Liver (tissue), 9 donors: Measurements from ENCODE around the gene ZFAND3. TPM values are rescaled to one million over a fixed set of nuclear protein-coding genes. Genes with fewer than 3 reads are reported as not detected.

Experiments
- DNase-seq: peaks from one replicate; pipeline ENCODE4 v3.0.0-alpha.2; 2017; ENCODE audit warnings: low spot score
- H3K27ac ChIP-seq, 2 donors: one replicate each; pipeline ENCODE4 v1.7.0; 2013; ENCODE audit warnings: inconsistent platforms in 2 of 2, low read length in 2 of 2, control low read depth in 1 of 2, low read depth in 1 of 2, mild to moderate bottlenecking in 1 of 2
- H3K27me3 ChIP-seq, 4 donors: one replicate each; pipeline versions ENCODE4 v1.6.1 to v1.7.0; 2013; ENCODE audit warnings: low read length in 3 of 4, inconsistent platforms in 1 of 4, mild to moderate bottlenecking in 1 of 4, moderate library complexity in 1 of 4; ENCODE audit not compliant: control insufficient read depth in 4 of 4, insufficient read depth in 4 of 4
- H3K36me3 ChIP-seq, 4 donors: one replicate each; pipeline versions ENCODE4 v1.6.1 to v1.7.0; 2013; ENCODE audit warnings: low read length in 3 of 4, mild to moderate bottlenecking in 3 of 4, low read depth in 1 of 4, moderate library complexity in 1 of 4; ENCODE audit not compliant: control insufficient read depth in 4 of 4, insufficient read depth in 3 of 4
- H3K4me1 ChIP-seq, 4 donors: one replicate each; pipeline versions ENCODE4 v1.6.1 to v1.7.0; 2013; ENCODE audit warnings: low read length in 3 of 4, mild to moderate bottlenecking in 3 of 4, moderate library complexity in 1 of 4; ENCODE audit not compliant: control insufficient read depth in 4 of 4, insufficient read depth in 4 of 4
- H3K4me3 ChIP-seq, 3 donors: one replicate each; pipeline versions ENCODE4 v1.6.1 to v1.7.0; 2013; ENCODE audit warnings: low read length in 3 of 3, control low read depth in 1 of 3, low read depth in 1 of 3, mild to moderate bottlenecking in 1 of 3
- H3K9ac ChIP-seq, 2 donors: one replicate each; pipeline ENCODE4 v1.7.0; 2013; ENCODE audit warnings: low read length in 2 of 2, mild to moderate bottlenecking in 2 of 2, moderate library complexity in 2 of 2, control low read depth in 1 of 2, low read depth in 1 of 2
- H3K9me3 ChIP-seq, 4 donors: one replicate each; pipeline versions ENCODE4 v1.6.1 to v1.7.0; 2013; ENCODE audit warnings: low read length in 3 of 4; ENCODE audit not compliant: control insufficient read depth in 4 of 4
- ATF3 ChIP-seq: IDR thresholded peaks from 2 replicates; pipeline ENCODE4 v1.6.1; 2016; ENCODE audit warnings: antibody characterized with exemption
- EGR1 ChIP-seq, 2 donors: IDR thresholded peaks; 2 replicates each; pipeline ENCODE4 v1.6.1; 2016 to 2018; ENCODE audit warnings: antibody characterized with exemption in 2 of 2, low read depth in 2 of 2
- FOXA1 ChIP-seq: IDR thresholded peaks from 2 replicates; pipeline ENCODE4 v1.6.1; 2016; ENCODE audit warnings: antibody characterized with exemption
- GABPA ChIP-seq, 2 donors: IDR thresholded peaks in 1 of 2; conservative IDR thresholded peaks in 1 of 2; 2 replicates each; pipeline ENCODE4 v1.6.1; 2016; ENCODE audit warnings: antibody characterized with exemption in 2 of 2, mild to moderate bottlenecking in 1 of 2, moderate library complexity in 1 of 2
- HNF4A ChIP-seq, 2 donors: conservative IDR thresholded peaks; 2 replicates each; pipeline ENCODE4 v1.6.1; 2016; ENCODE audit warnings: antibody characterized with exemption in 2 of 2, mild to moderate bottlenecking in 2 of 2
- HNF4G ChIP-seq: IDR thresholded peaks from 2 replicates; pipeline ENCODE4 v1.6.1; 2016; ENCODE audit warnings: antibody characterized with exemption
- NR2F2 ChIP-seq: IDR thresholded peaks from 2 replicates; pipeline ENCODE4 v1.6.1; 2016; ENCODE audit warnings: antibody characterized with exemption
- RAD21 ChIP-seq, 2 donors: IDR thresholded peaks; 2 replicates each; pipeline ENCODE4 v1.6.1; 2016; ENCODE audit warnings: antibody characterized with exemption in 2 of 2, mild to moderate bottlenecking in 2 of 2
- REST ChIP-seq: IDR thresholded peaks from 2 replicates; pipeline ENCODE4 v1.6.1; 2016; ENCODE audit warnings: antibody characterized with exemption, mild to moderate bottlenecking
- RXRA ChIP-seq, 2 donors: IDR thresholded peaks; 2 replicates each; pipeline ENCODE4 v1.6.1; 2017 to 2018; ENCODE audit warnings: antibody characterized with exemption in 2 of 2, mild to moderate bottlenecking in 1 of 2
- SP1 ChIP-seq: IDR thresholded peaks from 2 replicates; pipeline ENCODE4 v1.6.1; 2018; ENCODE audit warnings: antibody characterized with exemption, mild to moderate bottlenecking
- TAF1 ChIP-seq: conservative IDR thresholded peaks from 2 replicates; pipeline ENCODE4 v1.6.1; 2016; ENCODE audit warnings: antibody characterized with exemption, mild to moderate bottlenecking
- YY1 ChIP-seq: IDR thresholded peaks from 2 replicates; pipeline ENCODE4 v1.6.1; 2016; ENCODE audit warnings: antibody characterized with exemption, mild to moderate bottlenecking
- ZBTB33 ChIP-seq: IDR thresholded peaks from 2 replicates; pipeline ENCODE4 v1.6.1; 2016; ENCODE audit warnings: antibody characterized with exemption
- WGBS: extraction: QIAGEN DNeasy Blood & Tissue Kit; methylation state at CpG from one replicate; pipeline ENCODE4 v1.1.7; 2013; 5-methylcytosine and 5-hydroxymethylcytosine counted together
- polyA plus RNA-seq, 2 donors: library from polyadenylated mRNA; stranded (reverse) in 1 of 2; unstranded in 1 of 2; fragments of 200-250 nt in 1 of 2; fragments of >200 nt in 1 of 2; fragmentation: Nextera tagmentation in 1 of 2; extraction: Ambion mirVana in 1 of 2; gene quantifications; one replicate each; pipeline versions ENCODE4 v1.2.1 to v1.2.3, GENCODE V29; 2013 to 2015
- total RNA-seq, 2 donors: library from RNA; depleted of rRNA; stranded (reverse); fragments of >200 nt; gene quantifications; one replicate each; pipeline ENCODE4 v1.2.3, GENCODE V29; 2014
- TF ChIP-seq, protein P1 (sequence below): fragments of 150-350 bp; IDR thresholded peaks from 2 replicates; pipeline ENCODE4 v1.5.1; 2017; ENCODE audit warnings: improper control_type of control experiment, low read depth, low read length; ENCODE audit not compliant: missing input control
- TF ChIP-seq, protein P2 (sequence below): IDR thresholded peaks from 2 replicates; pipeline ENCODE4 v1.6.1; 2016; ENCODE audit warnings: antibody characterized with exemption
- donor health status: healthy.
- donor health status: healthy.
- donor health status: healthy.
- donor health status: healthy.
- donor health status: healthy.

ZFAND3 gene
- total and polyA plus RNA-seq, 4 donors: 7.7 to 37.5 (median 23.1) TPM

DNA sequence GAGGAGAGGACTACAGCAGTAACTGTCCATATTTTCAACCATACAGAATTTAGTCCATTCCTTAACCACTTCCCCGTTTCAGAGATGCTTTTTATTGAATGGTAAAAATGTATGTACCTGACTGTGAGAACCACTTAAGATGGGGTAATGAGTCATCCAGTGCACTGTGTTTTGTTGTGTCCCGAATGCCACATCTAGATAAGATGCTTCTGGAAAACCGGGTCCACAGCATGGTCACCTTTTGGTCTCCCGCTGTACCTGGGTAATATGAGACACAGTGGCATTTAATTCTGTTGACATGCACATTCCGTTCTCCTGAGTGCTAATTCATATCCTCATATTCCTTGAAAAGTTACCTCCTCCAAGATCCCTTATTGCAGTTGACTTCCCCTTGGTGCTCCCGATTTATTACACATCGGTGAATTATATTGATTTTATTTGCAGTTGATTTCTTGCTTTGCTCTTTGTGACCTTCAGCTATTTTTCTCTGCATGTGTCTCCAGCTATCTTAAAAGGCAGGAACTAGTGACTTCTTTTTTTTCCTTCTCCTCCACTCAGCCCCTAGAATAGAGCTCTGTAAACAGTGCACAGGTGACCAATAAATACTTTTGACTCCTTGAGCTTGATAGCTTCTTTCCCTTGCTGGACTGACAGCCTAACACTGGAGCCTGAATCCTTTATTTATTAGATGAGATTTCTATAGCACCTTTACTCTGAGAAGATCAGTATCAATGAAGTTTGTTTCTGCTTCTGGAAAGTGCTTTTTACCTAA is 314.6 kb downstream of the ZFAND3 start:
- H3K36me3 ChIP-seq: peaks cover 0 to 5% (median under 1%) of the 10 kb centered on the region in 4 donors
- H3K9me3 ChIP-seq: no peaks in the 10 kb centered on the region
- no peak overlapping the region for H3K9ac ChIP-seq
- no peak overlapping the region for H3K27ac ChIP-seq
- 94% methylated on average over 7 of the region's 7 CpGs for WGBS
- TF ChIP-seq ATF3 (no peak), FOXA1 (no peak), RXRA (IDR thresholded peaks at IDR 0.05) (no peak), EGR1 (IDR thresholded peaks at IDR 0.05; ENCODE audit: low read depth in 2 of 2) (no peak), ZBTB33 (no peak), YY1 (no peak), TAF1 (no peak), RAD21 (IDR thresholded peaks at IDR 0.05) (no peak), REST (no peak), GABPA (IDR thresholded peaks at IDR 0.05 in 1 of 2, conservative IDR thresholded peaks at IDR 0.05 in 1 of 2) (no peak), HNF4G (no peak), SP1 (no peak), NR2F2 (no peak), HNF4A (conservative IDR thresholded peaks at IDR 0.05) (no peak)
- TF ChIP-seq, protein P1, sequence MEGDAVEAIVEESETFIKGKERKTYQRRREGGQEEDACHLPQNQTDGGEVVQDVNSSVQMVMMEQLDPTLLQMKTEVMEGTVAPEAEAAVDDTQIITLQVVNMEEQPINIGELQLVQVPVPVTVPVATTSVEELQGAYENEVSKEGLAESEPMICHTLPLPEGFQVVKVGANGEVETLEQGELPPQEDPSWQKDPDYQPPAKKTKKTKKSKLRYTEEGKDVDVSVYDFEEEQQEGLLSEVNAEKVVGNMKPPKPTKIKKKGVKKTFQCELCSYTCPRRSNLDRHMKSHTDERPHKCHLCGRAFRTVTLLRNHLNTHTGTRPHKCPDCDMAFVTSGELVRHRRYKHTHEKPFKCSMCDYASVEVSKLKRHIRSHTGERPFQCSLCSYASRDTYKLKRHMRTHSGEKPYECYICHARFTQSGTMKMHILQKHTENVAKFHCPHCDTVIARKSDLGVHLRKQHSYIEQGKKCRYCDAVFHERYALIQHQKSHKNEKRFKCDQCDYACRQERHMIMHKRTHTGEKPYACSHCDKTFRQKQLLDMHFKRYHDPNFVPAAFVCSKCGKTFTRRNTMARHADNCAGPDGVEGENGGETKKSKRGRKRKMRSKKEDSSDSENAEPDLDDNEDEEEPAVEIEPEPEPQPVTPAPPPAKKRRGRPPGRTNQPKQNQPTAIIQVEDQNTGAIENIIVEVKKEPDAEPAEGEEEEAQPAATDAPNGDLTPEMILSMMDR: no peak
- TF ChIP-seq, protein P2, sequence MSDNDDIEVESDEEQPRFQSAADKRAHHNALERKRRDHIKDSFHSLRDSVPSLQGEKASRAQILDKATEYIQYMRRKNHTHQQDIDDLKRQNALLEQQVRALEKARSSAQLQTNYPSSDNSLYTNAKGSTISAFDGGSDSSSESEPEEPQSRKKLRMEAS: no peak
- H3K4me1 ChIP-seq: no peaks in the 10 kb centered on the region
- DNase-seq: no peak
- no peaks in the 10 kb centered on the region for H3K27me3 ChIP-seq
- no peak overlapping the region for H3K4me3 ChIP-seq
